ENCODE results near the gene PHLDA2.

PHLDA2 gene

DNA sequence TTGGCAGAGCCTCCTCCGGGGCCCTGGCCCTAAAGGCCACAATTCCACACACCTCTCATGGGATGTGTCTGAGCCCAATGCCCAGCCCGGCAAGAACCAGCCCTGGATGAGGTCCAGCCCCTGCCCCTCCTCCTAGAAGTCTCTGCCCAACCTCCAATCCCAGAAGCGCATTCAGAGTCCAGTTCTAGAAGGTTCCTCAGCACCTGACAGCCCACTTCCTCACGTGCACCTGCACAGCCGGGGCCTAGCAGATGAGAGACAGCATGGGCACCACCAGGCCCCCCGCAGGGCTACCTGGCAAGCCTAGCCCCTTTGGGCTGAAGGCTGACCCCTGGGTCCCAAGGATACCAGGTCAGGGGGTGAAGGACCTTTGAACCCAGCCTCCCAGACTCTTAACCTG is 32.2 kb downstream of the PHLDA2 start:
- DNase-seq (ENCODE audit: low spot score), result no peak

DNA sequence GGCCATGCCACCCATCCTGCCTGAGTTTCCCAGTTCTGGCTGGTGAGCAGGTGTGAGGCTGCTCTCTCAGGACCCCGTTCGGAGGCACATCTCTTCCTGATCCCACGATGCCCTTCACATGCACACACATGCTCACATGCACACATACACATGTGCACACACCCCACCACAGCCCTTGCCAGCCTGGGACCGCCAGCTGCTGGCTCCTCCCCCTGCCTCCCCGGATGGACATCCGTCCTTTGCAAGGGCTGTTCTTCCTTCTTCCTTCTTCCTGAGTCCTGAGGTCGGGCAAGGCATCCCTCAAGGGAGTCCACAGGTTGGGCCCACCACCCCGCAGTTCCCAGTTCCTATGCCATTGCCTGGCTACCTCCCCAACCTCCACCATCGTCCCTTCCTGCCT is 33.2 kb downstream of the PHLDA2 start:
- no peak for DNase-seq (ENCODE audit: low spot score)

DNA sequence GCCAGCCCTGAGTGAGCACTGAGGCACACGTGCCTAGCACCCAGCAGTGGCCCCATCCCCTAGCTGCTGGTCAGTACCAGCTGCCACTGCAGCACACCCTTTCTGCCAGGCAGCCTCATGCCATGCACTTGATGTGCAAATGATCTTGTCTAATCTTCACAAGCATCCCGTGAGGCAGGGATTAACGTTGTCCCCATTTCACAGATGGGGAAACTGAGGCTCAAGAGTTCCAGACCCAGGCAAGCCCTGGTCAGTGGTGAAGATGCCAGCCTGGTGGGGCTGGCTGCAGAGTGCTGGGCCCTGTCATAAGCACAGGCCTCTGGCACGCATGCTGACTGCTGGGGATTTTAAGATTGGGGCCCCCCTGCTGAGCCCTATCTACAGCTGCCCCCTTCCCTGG is 35.3 kb downstream of the PHLDA2 start:
- no peak for DNase-seq (ENCODE audit: low spot score)

DNA sequence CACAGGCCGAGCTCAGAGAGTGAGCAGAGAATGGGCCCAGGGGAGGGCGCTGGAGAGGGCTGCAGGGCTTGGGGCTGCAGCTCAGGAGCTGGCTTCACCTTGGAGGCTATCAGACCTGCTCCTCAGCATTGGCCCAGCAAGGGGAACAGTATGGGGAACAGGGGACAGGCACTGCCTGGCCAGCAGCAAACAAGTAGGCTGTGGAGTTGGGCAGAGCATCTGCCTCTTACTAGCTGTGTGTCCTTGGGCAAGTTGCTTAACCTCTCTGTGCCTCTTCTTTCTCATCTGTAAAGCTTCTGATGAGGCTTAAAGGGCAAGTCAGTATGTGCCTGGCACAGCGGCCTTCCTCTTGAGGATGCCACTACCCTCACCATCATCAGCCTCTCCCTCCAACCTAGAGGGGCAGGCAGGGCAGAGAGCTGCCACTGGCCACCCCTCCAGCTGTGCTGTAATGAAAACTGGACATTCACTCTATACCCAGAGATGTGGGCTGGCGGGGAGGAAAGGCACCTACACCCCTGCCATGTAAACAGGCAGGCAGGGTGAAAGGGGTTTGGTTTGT is 36.2 kb downstream of the PHLDA2 start:
- peak; percentile 49 for DNase-seq (ENCODE audit: low spot score)

- DNase-seq (ENCODE audit: low spot score), result peak; percentile 55
These were observed 36.8 kb downstream of the PHLDA2 start for GRCh38 chr11:2892215-2892966.

DNA sequence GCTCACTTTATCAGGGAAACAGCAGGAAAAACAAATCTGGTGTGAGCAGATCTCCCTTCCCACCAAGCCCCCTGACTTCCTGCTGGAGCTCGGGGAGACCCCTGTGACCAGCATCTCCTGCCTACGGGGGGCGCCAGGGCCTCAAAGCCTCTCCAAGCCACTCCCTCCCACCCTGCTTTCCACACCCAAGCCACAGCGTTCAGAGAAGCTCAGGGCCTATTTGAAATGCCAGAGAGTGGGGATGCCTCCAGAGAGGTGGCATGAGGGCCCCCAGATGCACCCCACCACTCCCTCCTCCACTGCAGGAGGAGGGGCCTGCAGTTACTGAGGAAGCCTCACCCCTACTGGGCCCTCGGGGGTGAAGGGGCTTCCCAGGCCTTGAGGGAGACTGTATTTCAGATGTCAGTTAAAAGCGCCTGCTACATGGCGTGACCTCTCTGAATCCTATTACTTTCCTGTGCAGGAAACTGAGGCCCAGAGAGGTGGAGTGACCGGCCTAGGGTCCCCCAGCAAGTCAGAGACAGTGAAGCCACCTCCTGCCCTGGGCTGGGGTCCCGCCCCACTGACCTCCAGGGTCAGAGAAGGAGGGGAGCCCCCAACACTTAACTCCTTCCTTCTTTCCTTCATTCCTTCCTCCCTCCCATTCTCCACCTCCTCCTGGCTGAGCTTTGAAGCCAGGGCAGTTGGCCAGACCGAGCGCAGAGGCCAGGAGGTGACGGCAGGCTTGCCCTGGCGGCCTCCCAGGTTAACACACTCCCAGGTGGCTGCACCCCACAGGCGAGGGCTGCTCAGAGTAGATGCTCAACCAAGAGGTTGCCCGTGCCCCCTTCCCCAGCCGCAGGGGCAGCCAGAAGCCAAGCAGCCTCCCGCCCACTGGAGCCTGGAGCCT is 37.6 kb downstream of the PHLDA2 start:
- DNase-seq (ENCODE audit: low spot score), result peak; percentile 50

- DNase-seq (ENCODE audit: low spot score), result no peak
These were observed 38.5 kb downstream of the PHLDA2 start for GRCh38 chr11:2890466-2891294.

DNA sequence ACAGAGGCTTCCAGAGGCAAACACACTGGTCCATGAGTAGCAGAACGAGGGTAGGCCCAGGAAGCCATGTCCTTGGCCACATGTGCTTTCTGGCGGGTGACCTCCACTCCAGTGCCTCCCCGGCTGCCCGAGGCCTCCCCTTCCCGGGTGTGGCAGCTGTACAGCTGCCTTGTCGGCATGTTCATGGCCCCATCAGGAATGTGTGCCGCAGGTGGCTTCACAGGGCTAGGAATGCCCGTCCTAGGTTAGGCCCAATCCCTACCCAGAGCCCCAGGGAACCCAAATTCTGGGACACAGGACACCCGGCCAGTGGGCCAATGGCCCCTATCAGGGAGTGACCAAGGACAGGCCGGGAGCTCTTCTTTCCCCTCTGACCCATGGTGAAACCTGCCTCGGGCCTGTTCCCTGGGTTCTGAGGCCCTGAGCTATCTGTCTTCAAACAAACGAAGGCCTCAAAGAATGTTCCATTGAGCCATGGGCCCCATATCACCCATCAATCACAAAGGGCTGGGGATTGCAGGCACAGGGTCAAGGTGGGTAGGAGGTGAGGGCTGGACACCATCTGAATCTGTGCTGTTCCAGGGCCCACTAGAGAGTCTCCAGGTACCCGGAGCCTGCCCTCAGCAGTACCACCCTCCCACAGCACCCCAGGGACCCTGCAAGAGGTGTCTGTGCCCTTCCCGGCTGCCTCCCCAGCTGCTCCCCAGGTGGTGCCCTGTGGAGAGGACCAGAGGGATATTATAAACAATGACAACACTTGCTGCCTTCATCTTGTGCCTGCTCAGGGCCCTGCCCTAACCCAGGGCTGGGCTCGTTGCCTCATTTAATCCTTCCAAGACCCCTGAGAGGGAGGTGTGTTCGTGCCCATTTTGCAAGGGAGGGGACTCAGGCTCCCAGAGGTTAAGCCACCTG is 39.6 kb downstream of the PHLDA2 start:
- no peak for DNase-seq (ENCODE audit: low spot score)

GRCh38 chr11:2888266-2888968 is 40.8 kb downstream of the PHLDA2 start:
- peak; percentile 84 for DNase-seq (ENCODE audit: low spot score)

DNA sequence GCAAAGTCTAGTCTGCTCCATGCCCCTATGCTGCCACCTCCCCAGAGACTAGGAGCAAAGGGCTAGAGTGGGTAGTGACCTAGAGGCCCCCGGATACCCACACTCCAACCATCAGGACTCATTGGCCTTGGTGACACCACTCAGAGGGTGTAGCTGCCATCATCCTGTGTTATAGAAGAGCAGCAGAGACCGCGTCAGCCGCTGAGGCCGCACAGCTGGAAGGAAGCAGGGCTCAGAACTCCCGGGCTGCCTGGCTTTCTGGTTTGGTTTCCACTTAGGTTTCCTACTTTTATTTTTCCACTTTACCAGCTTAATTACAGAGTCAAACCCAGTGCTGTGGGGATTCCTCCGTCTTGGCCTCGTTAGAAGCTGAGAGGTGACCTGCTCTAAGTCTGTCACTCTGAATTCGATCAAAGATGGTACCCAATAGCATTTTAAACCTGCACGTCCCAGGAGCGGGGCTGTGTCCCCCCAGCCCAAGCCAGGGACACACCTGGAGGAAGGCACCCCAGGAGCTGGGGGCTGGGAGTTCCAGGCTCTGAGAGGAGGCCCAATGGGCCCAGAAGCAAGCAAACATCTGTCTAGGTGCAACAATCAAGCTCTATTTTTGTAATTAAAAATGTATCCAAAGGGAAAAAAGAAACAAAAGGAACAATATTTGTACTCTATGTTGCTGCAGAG is 41.6 kb downstream of the PHLDA2 start:
- no peak for DNase-seq (ENCODE audit: low spot score)

GRCh38 chr11:2886936-2887335 is 42.3 kb downstream of the PHLDA2 start:
- no peak for DNase-seq (ENCODE audit: low spot score)

DNA sequence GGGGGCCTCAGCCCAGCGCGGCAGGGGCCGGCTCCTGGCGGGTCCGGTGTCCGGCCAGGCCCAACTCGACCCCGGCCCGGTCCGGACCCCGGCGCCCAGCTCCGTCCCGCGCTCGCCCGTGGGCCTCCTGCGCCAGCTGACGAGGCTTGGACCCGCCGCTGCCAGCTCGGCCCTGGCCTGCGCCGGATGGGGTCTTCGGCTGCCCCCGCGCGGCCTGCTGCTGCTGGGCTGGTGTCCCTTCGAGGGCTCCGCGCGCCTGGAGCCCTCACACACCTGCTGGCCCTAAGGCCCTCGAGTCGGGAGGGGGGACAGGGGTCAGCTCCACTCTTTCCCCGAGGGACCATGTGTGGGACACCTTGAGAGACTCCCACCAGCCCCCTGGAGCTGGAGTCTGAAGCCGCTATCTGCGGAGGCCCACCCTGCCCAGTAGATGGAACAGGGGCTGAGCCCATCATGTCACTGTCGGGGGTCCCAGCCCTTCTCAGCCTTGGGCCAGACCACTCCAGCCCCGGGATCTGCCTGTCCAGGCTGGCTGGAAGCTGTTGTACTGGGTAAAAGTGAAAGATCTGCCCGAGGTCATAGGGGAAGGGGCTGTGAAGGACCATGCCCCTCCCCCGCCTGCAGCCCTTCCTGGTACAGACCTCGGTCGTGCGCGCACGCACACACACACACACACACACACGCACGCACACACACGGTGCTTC is 42.9 kb downstream of the PHLDA2 start:
- no peak for DNase-seq (ENCODE audit: low spot score)

DNA sequence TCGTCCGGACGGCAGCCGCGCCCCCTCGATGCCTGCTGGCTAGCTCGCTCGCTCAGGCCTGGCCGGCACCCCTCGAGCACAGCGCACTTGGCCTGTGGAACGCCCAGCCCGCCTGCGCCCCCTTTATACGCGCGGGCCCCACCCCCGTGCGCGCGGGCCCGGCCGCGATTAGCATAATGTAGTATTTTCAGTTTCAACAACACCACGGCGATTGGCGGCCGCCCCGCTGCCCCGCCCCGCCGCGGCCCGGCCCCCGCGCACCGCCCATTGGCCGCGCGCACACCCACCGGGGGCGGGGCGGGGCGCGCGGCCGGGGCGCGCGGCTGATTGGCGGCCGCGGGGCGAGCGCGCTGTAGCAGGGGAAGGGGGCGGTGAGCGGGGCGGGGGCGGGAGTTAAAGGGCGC is 43.5 kb downstream of the PHLDA2 start, which contains the start of gene CDKN1C:
Gene CDKN1C (minus strand): TSS at position 98 of the 404 bp plus-strand sequence. CDS start 319 bp downstream, outside the sequence.
- peak; percentile 88 for DNase-seq (ENCODE audit: low spot score)

DNA sequence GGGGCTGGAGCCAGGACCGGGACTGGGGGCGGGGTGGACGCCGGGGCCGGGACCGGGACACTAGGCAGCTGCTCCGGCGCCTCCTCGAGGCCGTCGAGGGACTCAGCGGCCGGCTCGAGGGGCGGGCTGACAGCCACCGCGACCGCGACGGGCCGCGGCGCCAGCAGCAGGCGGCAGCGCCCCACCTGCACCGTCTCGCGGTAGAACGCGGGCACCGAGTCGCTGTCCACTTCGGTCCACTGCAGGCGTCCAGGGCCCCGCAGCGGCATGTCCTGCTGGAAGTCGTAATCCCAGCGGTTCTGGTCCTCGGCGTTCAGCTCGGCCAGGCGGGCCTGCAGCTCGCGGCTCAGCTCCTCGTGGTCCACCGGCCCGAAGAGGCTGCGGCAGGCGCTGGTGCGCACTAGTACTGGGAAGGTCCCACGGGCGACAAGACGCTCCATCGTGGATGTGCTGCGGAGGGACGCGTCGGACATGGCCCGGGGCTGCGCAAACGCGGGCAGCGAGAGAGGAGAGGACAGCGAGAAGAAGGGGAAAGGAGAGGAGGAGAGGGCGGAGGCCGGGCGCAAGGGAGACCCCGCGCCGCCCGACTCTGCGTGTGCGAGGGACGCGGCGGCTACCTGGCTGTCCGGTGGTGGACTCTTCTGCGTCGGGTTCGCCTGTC is 44.1 kb downstream of the PHLDA2 start:
- DNase-seq (ENCODE audit: low spot score), result peak; percentile 63

- no peak for DNase-seq (ENCODE audit: low spot score)
These were observed 45.0 kb downstream of the PHLDA2 start for GRCh38 chr11:2883979-2884815.

DNA sequence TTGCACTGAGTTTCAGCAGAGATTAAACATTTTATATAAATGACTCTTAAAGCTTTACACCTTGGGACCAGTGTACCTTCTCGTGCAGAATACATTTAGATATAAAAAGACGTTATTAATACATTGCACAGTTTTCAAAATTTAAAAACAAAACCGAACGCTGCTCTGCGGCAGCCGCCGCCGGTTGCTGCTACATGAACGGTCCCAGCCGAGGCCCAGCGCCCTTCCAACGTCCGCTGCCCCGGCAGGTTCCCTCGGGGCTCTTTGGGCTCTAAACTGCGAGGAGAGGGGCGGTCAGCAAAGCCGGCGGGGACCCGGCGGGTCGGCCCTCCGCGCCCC is 45.6 kb downstream of the PHLDA2 start:
- DNase-seq (ENCODE audit: low spot score), result no peak

- no peak for DNase-seq (ENCODE audit: low spot score)
These were observed 46.7 kb downstream of the PHLDA2 start for GRCh38 chr11:2882396-2883110.
